ENCODE data around the gene BCAP31. TPM values are rescaled to one million over a fixed set of nuclear protein-coding genes. Genes with fewer than 3 reads are reported as not detected.

The BCAP31 gene
- total and polyA plus RNA-seq, 12 donors: 70.2 to 164 (median 85.4) TPM

DNA sequence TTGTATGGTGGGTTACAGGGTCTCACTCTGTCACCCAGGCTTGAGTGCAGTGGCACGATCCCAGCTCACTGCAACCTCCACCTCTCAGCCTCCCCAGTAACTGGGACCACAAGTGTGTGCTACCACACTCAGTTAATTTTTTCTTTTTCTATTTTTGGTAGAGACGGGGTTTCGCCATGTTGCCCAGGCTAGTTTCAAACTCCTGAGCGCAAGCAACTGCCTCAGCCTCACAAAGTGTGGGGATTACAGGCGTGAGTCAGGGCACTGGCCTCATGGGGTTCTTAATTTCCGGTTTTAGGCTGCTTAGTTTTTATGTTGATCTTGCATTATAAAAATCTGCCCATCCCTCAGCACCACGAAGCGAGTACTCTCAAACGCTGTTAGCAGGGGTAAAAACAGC is 6.7 kb downstream of the BCAP31 start:
- peaks cover 0 to 95% (median 8%) of the 10 kb centered on the region in 9 donors for H3K36me3 ChIP-seq

DNA sequence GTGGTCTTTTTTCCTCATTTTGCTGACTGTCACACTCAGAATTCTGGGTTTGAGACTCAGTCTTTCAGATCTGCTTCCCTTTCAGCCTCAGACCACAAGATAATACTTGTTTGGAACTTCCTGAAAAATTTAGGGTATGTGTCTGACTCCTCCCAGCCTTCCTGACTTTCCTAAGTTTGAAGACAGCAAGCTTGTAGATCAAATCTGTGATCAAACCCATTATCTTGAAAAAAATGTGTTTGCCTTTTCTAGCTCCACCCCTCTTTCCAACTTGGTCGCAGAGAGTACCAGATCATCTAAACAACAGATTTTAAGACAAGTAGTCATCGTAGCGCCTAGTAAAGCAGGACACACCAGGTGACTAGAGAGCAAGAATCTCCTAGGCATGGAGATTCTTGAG is 9.9 kb downstream of the BCAP31 start:
- DNase-seq (no peak), ATAC-seq (no peak)
- TF ChIP-seq, protein P1, sequence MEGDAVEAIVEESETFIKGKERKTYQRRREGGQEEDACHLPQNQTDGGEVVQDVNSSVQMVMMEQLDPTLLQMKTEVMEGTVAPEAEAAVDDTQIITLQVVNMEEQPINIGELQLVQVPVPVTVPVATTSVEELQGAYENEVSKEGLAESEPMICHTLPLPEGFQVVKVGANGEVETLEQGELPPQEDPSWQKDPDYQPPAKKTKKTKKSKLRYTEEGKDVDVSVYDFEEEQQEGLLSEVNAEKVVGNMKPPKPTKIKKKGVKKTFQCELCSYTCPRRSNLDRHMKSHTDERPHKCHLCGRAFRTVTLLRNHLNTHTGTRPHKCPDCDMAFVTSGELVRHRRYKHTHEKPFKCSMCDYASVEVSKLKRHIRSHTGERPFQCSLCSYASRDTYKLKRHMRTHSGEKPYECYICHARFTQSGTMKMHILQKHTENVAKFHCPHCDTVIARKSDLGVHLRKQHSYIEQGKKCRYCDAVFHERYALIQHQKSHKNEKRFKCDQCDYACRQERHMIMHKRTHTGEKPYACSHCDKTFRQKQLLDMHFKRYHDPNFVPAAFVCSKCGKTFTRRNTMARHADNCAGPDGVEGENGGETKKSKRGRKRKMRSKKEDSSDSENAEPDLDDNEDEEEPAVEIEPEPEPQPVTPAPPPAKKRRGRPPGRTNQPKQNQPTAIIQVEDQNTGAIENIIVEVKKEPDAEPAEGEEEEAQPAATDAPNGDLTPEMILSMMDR (IDR thresholded peaks at IDR 0.05): no peak
- Histone ChIP-seq H3K27me3 (no peaks in the 10 kb centered on the region), H3K9me3 (no peaks in the 10 kb centered on the region), H3K4me3 (no peak overlapping the region), H3K36me3 (peaks cover 0 to 95% (median 8%) of the 10 kb centered on the region in 9 donors), H3K4me1 (peaks cover 0 to 5% (median 0%) of the 10 kb centered on the region in 9 donors), H3K27ac (no peak overlapping the region)
- 88 to 91% methylated on average over 3 of the region's 3 CpGs for WGBS, 2 donors
- intact Hi-C loops (cut with DNase I): no loop called here

More for the DNA sequence above, 6.7 kb downstream of the BCAP31 start:
- Histone ChIP-seq H3K4me3 (no peak overlapping the region), H3K9me3 (no peaks in the 10 kb centered on the region), H3K27ac (no peak overlapping the region), H3K4me1 (peaks cover 0 to 6% (median under 1%) of the 10 kb centered on the region in 9 donors), H3K27me3 (no peaks in the 10 kb centered on the region)
- intact Hi-C loops (cut with DNase I): no loop called here
- DNase-seq (no peak), ATAC-seq (no peak)
- TF ChIP-seq, protein P1 (IDR thresholded peaks at IDR 0.05): no peak
- 96 to 99% methylated on average over 9 of the region's 9 CpGs for WGBS, 2 donors

DNA sequence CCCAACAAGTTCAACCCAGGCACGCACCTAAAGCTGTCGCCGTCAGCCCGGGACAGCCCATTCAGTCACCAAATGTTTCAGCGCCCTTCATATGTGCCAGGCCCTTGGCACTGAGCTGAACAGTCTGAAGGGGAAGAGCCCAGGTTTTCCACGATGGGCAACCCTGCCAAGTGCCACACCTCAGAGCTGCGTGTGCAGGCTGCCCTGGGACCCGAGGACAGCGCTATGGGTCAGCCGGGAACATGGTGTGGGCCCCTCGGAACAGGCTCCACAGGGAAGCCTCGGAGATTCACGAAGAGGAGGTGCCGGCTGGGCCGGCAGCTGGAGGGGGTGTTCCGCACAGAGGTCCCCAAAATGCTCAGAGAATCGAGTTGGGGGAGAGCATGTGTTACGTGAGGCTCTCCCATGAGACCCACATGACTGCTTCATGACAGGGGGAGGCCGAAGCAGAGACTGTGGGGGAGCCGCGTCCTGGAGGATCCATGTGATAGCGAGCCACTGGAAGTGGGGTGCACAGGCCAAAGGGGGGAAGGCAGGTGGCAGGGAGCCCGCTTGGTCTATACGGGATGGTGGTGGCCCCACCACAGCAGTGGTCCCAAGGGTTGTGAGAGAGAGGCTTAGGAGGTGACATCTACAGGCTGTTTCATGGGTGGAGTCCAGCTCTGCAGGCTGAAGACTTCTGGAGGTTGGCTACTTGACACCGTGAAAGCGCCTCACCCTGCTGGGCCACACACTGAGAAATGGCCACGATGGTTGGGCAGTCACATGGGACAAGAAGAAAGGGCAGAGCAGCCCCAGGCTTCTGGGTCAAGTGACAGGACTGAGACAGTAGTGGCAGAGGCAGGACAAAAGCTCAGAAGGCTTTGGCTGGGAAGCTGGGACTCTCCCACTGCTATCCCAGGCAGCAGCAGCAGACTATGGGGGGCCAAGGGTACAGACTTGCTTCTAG is 14.2 kb downstream of the BCAP31 start:
- Histone ChIP-seq H3K36me3 (peaks cover 0 to 60% (median 5%) of the 10 kb centered on the region in 9 donors), H3K4me1 (peaks cover 0 to 24% (median 0%) of the 10 kb centered on the region in 9 donors), H3K4me3 (no peak overlapping the region), H3K27ac (no peak overlapping the region), H3K9me3 (no peaks in the 10 kb centered on the region), H3K27me3 (peaks cover 0 to 7% (median 0%) of the 10 kb centered on the region in 7 donors)
- WGBS, 2 donors: 77 to 78% methylated on average over 27 of the region's 27 CpGs
- no peak for DNase-seq
- intact Hi-C loops (cut with DNase I): loop anchor here in 1 of 10 donors (5.0 kb wide), 1 partner anchor 113 kb away; the partner anchor contains the start of gene CCNQ
- TF ChIP-seq, protein P1 (IDR thresholded peaks at IDR 0.05): no peak
- ATAC-seq: peak in 2 of 8 donors; percentile 9 to 14

DNA sequence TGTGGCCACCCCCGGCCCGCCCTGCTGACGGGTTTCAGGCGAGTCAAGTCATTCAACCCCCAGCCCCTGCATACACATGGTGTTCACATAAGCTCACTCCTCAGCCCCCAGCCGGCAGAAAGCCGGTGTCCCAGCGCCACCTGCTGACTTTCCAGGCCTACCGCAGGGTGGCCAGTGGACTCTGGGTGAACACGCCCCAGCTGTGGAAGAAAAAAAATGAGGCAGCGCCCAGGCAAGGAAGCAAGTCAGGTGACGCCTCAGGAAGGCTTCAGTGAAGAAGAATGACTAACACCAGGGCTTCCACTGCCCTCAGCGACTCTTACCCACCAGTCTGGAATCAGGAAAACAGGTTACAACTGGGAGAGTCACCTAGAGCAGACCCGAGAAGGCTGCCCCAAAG is 15.8 kb downstream of the BCAP31 start:
- ATAC-seq (peak; percentile 53 to 75 (median 68)), DNase-seq (peak; percentile 53 to 60)
- Histone ChIP-seq H3K4me3 (no peak overlapping the region), H3K36me3 (peaks cover 0 to 57% (median 0%) of the 10 kb centered on the region in 9 donors), H3K9me3 (no peaks in the 10 kb centered on the region), H3K27ac (no peak overlapping the region), H3K27me3 (peaks cover 0 to 7% (median 0%) of the 10 kb centered on the region in 7 donors), H3K4me1 (peaks cover 0 to 39% (median under 1%) of the 10 kb centered on the region in 9 donors)
- intact Hi-C loops (cut with DNase I): loop anchor here in 1 of 10 donors (5.0 kb wide), 1 partner anchor 111 kb away; the partner anchor contains the start of gene CCNQ
- TF ChIP-seq, protein P1 (IDR thresholded peaks at IDR 0.05): peak; percentile 26 to 69 (median 62)
- WGBS, 2 donors: 16 to 26% methylated on average over 13 of the region's 13 CpGs
